Endometrial microvascular endothelial cells (primary cell): Measurements from ENCODE around the gene SH2B2. TPM values are rescaled to one million over a fixed set of nuclear protein-coding genes. Genes with fewer than 3 reads are reported as not detected.
"Not testable (repeated sequence)": the region's sequence is repeated elsewhere in the genome, so short reads cannot be mapped to it uniquely, and the experiment has no call there.

Source experiments
- in situ Hi-C: cut with HindIII; loops from 2 replicates; pipeline ENCODE4 v1.10.0; 2017; ENCODE audit warnings: low sequenced_read_pairs, low pct_unique_long_range_greater_than_20kb; ENCODE audit errors: inconsistent ontology term
- total RNA-seq: library from RNA; depleted of rRNA; stranded (reverse); fragments of >200 nt; gene quantifications from one replicate; pipeline ENCODE4 v1.2.3, GENCODE V29; 2015; ENCODE audit errors: inconsistent ontology term

Gene SH2B2
- total RNA-seq, 1 donor from 2014 or later: 0.56 TPM

GRCh38 chr7:102300643-102301221, 14.1 kb downstream of the SH2B2 start:
- in situ Hi-C loops: no loop called here

GRCh38 chr7:102301367-102301766, 14.7 kb downstream of the SH2B2 start:
- in situ Hi-C loops: not testable (repeated sequence)

- in situ Hi-C loops: no loop called here
Measured at GRCh38 chr7:102302025-102302424, 15.4 kb downstream of the SH2B2 start.

GRCh38 chr7:102303669-102304422, 17.2 kb downstream of the SH2B2 start:
- in situ Hi-C loops: no loop called here

- in situ Hi-C loops: no loop called here
Measured at GRCh38 chr7:102304668-102305067, 18.0 kb downstream of the SH2B2 start.

- in situ Hi-C loops: no loop called here
Measured at GRCh38 chr7:102305414-102306268, 19.0 kb downstream of the SH2B2 start.

GRCh38 chr7:102306916-102307677, 20.4 kb downstream of the SH2B2 start:
- in situ Hi-C loops: no loop called here

GRCh38 chr7:102310414-102310815, 23.7 kb downstream of the SH2B2 start:
- in situ Hi-C loops: no loop called here

GRCh38 chr7:102312317-102312716, 25.6 kb downstream of the SH2B2 start:
- in situ Hi-C loops: no loop called here

GRCh38 chr7:102313997-102314780, 27.5 kb downstream of the SH2B2 start:
- in situ Hi-C loops: no loop called here

- in situ Hi-C loops: no loop called here
Measured at GRCh38 chr7:102317231-102318059, 30.8 kb downstream of the SH2B2 start.

- in situ Hi-C loops: no loop called here
Measured at GRCh38 chr7:102318482-102318971, 31.9 kb downstream of the SH2B2 start.

- in situ Hi-C loops: no loop called here
Measured at GRCh38 chr7:102319671-102320070, 33.0 kb downstream of the SH2B2 start.

GRCh38 chr7:102320181-102320580, 33.5 kb downstream of the SH2B2 start:
- in situ Hi-C loops: no loop called here

- in situ Hi-C loops: no loop called here
Measured at GRCh38 chr7:102320601-102321350, 34.1 kb downstream of the SH2B2 start.

- in situ Hi-C loops: no loop called here
Measured at GRCh38 chr7:102321351-102322201, 34.9 kb downstream of the SH2B2 start.
